Stimulated activated CD4-positive, alpha-beta T cell treated with anti-CD3 and anti-CD28 coated beads, Interleukin-15, amount 100 ng/mL, for 1 hour (primary cell): ENCODE data around the gene PRSS36.
"Not testable (repeated sequence)": the region's sequence is repeated elsewhere in the genome, so short reads cannot be mapped to it uniquely, and the experiment has no call there.

Experiments
- DNase-seq, 2 donors: peaks; one replicate each; pipeline ENCODE4 v3.0.0-alpha.2; 2020; ENCODE audit warnings: low read depth in 1 of 2, low spot score in 1 of 2

The PRSS36 gene

DNA sequence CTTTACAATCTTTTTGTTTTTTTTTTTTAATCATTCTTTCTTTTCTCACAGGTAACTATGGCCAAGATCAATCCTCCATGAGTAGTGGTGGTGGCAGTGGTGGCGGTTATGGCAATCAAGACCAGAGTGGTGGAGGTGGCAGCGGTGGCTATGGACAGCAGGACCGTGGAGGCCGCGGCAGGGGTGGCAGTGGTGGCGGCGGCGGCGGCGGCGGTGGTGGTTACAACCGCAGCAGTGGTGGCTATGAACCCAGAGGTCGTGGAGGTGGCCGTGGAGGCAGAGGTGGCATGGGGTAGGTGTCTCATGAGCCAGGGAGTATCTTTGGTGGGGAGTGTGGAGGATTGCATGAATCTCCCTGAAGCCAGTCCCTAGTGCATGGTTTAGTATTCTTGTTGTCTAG lies 35.0 kb upstream of the PRSS36 start:
- no peak for DNase-seq

GRCh38 chr16:31183432-31184428 lies 33.9 kb upstream of the PRSS36 start:
- no peak for DNase-seq

DNA sequence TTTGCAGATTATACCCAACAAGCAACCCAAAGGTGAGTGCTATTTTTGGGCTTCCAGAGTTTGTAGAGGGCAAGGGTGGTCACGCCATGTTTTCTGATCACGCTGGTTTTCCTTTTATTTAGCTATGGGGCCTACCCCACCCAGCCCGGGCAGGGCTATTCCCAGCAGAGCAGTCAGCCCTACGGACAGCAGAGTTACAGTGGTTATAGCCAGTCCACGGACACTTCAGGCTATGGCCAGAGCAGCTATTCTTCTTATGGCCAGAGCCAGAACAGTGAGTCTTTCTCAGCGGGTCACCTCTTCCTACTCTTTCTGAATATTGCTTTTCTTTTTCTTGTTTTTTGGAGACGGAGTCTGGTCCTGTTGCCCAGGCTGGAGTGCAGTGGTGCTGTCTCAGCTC lies 32.5 kb upstream of the PRSS36 start:
- no peak for DNase-seq

DNA sequence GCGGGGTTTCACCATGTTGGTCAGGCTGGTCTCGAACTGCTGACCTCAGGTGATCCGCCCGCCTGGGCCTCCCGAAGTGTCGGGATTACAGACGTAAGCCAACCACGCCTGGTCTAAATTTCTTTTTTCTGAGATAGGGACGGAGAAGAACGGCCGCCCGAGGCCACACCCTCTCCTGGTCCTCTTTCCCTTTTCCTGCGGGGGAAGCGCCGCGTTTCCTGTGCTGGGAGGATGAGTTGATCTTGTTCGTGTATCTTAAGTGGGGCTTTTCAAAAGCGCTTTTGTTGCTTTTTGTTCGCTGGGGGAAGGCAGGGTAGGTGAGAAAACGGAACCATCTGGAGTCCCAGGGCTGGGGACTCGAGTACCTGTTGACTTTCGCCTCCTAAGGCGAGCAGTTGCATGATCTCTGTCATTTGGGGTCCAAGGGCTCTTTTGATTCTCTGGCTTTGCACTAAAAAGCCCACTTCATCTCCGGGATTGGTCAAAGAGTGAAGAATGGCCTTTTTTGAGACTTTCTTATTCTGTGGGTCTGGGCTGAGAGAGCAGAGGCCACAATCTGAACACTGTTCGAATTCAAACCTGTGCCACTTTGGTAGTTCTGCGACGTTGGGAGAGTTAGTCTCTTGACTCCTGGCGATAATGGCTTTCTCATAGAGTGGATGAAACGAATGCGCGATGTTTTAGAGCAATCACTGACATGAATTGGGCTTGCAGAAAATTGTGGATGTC lies 31.4 kb upstream of the PRSS36 start:
- no peak for DNase-seq

GRCh38 chr16:31179747-31180459 lies 30.0 kb upstream of the PRSS36 start, which contains the start of gene FUS:
Gene FUS (plus strand): TSS chr16:31180139. CDS start chr16:31180215, 76 bp downstream.
- DNase-seq = peak; percentile 86

DNA sequence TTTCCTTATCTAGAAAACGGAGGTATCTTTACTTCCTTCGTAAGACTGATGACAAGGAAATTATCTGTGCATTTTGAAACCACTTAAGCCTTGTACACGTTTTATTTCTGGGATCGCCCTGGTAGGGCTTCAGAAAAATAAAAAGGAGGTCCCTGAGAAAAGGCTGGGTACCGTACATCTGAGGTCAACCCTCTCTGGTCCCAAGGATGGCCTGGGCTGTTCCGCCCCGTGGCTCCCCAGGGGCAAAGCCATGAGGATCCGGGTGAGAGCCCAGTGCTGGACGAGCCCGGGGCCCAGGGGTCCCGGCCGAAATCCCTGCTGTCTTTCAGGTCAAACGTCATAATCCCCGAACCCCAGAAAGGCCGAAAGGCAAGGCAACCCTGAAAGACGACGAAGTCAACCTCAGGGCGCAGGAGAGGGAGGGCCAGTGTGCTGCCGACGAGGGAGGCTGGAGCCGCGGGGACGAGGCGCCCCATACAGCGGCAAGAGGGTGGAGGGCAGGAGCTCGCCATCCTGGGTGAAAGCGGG lies 29.4 kb upstream of the PRSS36 start:
- no peak for DNase-seq

GRCh38 chr16:31177136-31177535 lies 27.3 kb upstream of the PRSS36 start:
- DNase-seq = no peak

GRCh38 chr16:31170048-31170447 lies 20.2 kb upstream of the PRSS36 start:
- not testable (repeated sequence) for DNase-seq

DNA sequence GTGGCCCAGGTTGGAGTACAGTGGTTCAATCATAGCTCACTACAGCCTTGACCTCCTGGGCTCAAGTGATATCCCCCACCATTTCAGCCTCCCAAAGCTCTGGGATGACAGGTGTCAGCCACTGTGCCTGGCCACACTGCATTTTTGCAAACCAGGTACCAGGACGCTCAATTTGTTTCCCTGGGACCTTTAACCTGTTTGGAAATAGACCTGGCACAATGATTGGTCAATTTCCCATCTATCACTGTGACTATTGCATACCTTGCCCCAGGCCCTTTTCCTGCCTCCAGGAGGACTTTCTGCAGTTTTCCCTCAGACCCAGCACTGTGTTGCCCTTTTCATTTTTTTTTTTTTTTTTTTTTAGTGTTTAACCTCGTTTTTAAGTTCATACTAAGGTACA lies 19.0 kb upstream of the PRSS36 start:
- DNase-seq = no peak

DNA sequence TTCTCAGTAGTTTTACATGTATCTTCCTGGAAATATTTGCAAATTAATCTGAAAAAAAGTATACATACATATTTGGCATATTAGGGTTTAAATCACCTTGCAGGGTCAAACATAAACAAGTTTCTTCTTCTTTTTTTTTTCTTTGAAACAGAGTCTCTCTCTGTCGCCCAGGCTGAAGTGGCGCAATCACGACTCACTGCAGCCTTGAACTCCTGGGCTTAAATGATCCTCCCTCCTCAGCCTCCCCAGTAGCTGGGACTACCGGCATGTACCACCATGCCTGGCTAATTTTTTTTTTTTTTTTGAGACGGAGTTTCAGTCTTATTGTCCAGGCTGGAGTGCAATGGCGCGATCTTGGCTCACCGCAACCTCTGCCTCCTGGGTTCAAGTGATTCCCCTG lies 17.4 kb upstream of the PRSS36 start:
- no peak for DNase-seq

GRCh38 chr16:31157136-31157535 lies 7.3 kb upstream of the PRSS36 start:
- no peak for DNase-seq

GRCh38 chr16:31150976-31151375 lies 1.1 kb upstream of the PRSS36 start:
- DNase-seq = not testable (repeated sequence)

DNA sequence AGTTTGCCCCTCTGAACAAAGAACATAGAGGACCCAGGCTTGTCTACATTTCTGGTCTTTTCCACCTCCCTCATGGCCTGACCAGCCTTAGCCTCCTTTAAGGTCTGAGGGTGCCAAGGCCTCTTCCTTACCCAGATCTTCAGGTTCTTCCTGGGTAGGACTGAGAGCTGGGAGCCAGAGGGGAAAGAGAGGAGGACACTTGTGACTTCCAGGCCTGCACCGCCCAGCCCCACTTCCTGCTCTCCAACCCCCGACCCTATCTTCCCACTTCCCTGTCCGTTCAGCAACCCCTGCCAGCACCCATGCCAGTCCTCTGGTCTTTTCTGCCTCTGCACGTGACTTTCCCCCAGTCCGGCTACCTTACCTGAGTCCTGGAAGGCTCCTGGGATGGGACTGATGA lies 534 bp downstream of the PRSS36 start:
- no peak for DNase-seq

DNA sequence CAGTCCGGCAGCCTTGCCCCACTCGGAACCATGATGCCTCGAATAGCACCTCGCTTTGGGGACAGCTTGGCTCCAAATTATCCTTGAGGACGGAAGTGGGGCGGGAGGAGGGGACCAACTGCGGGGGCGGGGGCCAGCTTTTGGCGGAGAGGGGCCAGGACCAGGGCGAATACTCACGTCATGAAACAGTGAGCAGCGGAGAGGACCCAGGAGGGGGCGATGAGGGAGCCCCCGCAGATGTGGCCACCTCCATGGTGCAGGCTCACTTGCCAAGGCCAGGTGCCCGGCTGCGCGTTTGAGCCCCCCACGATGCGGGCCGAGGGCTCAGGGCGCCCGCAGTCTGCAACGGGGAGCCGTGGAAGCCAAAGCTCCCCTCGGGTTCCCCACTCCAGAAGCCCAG lies 970 bp downstream of the PRSS36 start:
- no peak for DNase-seq

- DNase-seq = no peak
These were observed 1.6 kb downstream of the PRSS36 start for GRCh38 chr16:31148281-31148728.

DNA sequence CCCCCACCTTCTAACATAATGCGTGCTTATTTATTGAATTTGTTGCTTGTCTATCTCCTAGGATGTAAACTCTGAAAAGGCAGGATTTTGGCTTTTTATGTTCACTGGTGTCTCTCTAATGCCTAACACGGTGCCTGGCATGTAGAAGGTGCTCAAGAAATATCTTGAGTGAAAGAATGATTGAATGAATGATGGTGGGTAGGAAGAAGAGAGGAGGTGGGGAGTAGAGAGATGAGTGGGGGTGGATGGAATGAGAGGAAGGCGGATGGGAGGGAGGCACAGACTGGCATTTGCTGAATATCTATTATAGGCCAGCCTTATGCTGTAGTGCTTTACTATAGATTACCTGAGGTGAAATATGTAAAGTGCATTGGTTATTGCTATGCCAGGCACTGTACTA lies 2.3 kb downstream of the PRSS36 start:
- DNase-seq = no peak

GRCh38 chr16:31145398-31145990 lies 4.4 kb downstream of the PRSS36 start:
- no peak for DNase-seq

GRCh38 chr16:31144418-31144817 lies 5.4 kb downstream of the PRSS36 start:
- DNase-seq = not testable (repeated sequence)

DNA sequence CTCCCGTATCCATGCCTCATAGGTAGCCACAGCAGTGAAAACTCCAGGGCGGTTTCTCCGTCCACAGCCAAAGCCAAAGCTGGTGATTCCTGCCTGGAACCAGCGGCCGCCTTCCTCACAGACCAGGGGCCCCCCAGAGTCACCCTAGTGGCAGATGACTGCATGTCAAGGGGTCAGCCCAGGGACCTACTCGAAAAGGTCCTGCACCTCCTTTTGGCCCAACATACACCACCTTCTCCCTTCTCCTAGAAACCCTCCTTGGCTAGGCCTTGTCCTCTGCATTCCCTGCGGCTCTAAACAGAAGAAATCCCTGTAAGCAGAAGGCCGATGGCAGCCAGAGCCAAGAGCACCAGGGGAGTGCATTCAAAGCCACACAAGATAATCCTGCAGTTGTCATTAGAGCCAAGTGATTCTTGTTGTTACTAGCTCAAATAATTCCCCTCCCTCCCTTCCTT lies 6.1 kb downstream of the PRSS36 start:
- DNase-seq = no peak

GRCh38 chr16:31143011-31143693 lies 6.7 kb downstream of the PRSS36 start:
- no peak for DNase-seq
